NCI-H526 (cell line): ENCODE data around the gene CLIC1.

Experiments
- DNase-seq, 2 experiments: peaks; one replicate each; lab custom pipeline; 2025; lab: John Stamatoyannopoulos, UW

CLIC1 gene

DNA sequence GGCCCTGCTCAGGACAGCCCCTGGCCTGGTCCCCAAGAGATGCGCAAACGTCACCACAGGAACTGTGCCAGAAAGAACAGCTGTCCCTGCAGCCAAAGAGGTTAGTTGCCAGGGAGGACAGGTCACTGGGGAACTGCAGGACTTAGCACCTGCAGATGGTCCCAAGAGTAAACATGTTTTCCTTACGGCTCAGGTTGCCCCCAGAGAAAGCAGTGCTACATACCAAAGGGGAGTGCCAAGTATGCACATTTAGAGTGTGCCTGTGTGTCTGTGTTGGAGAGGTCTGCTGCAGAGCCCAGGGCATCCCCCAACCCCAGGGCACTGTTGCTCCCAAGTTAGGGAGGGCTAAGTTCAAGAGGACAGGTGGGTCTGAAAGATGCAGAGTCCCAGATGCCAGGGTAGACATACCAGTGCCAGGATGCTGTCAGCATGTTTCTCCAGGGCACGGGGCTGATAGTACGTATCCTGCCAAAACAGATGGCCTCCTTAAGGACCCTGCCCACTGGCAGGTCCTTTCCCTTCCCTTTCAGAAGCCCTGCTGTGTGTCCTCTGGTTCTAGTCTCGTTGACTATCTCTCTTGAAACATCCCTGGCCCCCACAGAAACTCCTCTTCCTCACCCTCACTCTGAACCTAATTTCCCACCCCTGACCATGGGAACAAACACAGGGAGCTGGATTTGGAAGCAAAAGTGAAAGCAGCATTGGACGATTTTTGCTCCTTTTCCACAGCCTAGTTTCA is 34.5 kb downstream of the CLIC1 start:
- DNase-seq: no peak

DNA sequence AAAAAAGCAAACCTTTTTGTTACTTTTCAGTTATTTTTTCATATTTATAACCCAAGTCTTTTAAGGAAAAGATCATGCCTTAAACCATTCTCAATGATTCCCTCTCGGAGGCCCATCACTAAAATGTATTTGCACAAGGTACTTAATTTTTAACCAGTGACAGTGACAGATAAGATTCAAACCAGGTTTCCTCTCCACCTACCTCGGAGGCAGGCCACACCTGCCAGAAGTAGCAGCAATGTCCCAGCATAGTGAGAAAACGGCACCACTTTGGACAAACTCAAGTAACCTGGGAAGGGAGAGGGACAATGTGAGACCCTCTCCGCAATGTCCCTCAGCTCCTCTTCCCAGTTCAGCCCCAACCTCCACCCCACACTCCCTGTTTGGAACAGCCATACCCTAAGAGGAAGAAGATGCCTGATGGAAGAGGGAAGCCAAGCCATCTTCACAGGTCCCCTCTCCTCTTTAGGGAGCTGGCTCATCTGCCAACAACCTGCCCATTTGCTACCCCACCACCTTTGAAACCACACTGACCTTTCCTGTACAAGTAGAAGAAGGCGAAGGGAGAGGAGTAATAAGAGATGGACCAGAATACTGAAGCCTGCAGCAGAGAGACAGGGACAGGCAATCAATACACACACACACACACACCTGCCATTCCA is 35.5 kb downstream of the CLIC1 start:
- DNase-seq: no peak

DNA sequence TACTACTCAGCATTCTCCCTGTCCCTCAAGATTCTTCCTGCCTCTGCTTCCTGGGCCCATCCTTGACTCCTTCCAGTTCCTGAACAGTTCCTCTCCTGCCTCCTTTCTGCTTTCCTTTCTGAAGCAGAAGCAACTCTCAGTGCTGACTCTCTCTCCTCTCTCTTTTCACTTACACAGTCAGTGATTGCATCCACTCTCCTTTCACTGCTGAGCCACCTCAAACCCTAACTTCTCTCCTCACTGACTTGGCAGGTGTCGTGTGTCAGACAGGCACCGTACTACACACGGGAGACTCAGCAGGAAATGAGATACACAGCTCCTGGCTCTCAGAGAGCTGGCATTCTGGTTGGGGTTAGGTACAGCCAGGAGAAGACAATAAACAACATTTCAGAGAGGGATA is 38.8 kb downstream of the CLIC1 start:
- no peak for DNase-seq

DNA sequence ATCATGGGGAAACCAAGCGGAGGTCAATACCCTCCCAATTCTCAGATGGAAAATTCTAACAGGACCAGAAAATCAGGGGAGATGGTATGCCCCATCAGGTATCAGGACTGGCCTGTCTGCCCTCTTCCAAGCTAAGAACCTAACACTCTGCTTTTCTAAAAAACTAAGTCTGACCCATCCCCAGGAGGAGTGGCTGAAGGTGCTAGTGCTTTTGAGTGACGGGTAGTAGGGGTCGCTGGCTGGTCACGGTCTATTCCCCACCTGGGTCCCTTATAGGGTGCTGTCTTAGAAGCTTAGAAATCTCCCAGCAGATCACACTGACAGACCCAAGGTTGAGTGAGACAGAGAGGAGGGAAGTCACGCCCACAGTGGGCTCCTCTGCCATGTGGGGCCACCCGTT is 42.8 kb downstream of the CLIC1 start:
- DNase-seq: no peak

DNA sequence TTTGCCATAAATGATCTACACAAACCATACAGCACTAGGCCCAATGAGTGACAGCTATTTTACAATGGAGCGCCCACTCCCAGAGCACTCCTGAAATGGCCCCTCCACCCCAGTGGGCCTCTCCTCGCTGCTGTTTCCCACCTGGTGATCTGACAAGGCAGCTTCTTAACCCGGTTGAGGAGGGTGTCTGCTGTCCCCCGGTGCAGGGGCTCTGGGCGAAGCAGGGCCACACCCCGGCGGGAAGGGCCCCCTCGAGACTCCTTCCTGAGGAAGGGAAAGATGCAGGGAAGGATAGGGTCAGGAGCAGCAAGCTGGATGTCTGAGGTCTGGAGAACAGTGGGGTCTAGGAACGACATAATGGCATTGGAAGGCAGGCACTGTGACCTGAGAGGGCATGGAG is 43.4 kb downstream of the CLIC1 start:
- no peak for DNase-seq

DNA sequence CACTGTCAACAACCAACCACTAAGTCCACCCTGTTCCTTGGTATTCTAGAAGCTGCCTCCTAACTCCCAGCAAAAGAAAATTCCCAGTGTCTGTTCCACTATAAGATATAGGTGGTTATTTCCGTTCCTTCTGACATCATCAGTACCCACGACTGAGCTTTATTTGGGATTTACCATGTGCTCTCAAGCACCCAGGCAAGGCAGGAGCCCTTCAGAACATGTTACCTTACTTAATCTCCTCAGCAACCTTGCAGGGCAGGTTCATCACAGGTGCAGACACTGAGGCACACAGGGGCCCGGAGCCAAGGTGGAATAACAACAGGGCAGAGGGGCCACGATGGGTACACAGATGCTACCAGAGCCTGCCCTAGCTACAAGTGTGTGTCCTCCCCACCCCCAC is 44.0 kb downstream of the CLIC1 start:
- DNase-seq: no peak

DNA sequence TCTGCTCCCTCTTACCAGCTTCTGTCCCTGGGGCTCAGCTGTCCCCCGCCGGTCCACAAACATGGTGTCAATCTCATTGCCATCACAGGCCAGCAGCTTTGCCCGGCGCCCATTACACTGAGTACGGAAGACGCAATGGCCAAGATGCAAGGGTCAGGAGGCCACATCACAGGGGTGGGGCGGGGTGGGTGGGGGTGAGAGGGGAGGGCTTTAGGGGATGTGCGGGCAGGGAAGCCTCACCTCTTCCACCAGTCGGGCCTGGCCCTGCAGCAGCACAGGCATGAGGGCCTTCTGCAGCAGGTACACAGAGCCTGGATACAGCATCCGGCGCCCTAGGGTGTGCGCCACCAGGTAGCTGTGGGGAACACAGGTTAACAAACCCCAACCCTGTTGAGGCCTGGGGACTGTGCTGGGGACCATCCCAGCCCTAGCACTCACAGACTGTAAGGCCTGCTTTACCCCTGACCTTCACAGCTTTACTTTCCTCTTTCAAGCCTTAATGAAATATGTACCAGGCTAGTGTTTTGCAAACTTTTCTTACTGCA is 44.7 kb downstream of the CLIC1 start:
- no peak for DNase-seq

DNA sequence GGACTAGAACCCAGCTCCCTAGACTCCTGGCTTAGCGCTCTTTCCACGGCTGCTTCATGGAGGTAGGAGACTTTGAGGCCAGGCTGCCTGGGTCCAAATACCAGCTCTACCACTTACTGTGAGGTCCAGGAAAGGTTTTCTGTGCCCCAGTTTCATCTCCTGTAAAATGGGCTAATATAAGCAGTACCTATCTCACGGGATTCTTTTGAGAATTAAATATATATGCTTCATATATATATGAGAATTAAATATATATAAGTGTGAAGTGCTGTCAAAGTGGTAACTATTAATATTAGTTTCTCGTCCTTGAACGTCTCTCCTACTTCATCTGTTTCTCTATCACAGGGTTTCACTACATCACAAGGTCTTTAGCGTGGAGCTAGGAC is 45.3 kb downstream of the CLIC1 start:
- no peak for DNase-seq

DNA sequence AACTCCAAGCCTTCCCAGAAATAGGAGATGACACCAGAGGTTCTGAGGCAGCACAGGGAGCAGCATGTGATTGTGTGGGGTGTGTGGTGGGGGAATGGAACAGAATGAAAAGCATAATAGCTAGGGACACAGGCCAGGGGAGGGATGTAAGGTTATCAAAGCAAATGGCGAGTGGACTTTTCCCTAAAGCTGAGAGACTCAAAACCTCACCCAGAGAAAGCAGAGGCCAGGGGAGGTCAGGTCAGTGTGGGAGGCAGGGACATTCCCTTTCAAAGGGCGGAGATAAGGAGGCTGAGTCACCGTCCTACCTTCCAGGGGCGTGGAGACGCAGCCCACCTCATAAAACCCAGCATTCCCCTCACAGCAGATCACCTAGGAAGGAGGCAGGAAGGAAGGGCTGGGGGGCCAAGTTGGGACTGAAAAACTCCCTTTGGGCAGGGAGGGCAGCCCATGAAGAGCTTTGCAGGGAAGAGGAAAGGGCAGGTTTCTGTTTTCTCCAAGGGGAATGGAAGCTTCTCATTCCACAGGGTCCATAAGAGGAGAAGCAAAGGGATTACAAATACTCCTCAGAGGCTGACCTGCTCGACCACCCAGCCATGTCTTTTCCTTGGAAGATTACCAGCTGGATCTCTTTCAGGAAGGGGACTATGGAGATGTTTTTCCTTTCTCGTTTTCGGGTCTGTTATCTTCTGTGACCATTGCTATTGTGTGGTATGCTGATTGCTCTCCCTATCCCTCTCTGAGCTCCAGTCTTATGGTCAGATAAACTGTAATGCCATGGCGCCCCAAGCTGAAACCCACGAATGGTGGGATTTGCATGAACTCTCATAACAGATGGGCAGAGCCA is 45.9 kb downstream of the CLIC1 start:
- no peak for DNase-seq

DNA sequence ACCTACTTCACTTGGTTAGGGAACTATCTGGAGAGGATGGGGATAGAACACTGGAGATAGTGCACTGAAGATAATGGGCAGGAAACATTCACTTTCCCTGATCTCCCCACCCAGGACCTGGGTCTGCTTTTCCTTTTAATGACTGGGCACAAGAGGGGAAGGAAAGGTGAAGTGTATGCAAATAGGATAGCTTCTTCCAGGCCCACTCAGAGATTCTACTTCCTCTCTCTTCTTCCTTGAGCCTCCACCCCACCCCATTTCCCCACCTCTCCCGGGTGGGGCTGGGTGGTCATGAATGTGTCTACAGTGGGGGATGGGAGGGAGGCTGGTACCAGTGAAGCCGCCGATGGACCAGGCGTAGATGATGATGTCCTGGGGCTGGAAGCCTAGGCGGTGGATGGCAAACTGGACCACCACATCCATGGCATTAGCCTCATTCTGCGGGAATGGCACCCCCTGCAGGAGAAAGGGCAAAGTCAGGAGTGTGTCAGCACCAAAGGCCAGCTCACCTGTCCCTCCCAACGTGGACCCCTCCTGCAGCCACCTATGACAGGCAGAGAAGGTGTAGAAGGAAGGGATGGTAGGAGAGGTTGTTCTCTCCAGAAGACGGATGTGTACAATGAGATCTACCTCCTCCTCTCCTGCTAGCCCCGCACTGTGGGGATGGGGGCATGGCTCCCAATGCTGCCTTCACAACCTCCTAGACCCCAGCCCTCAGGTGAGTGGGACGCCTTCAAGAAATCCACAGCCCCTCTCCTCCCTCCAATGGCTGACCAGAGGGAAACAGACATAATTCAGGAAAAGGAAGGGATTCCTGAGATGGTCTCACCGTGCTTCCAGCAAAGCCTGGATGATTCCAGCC is 46.9 kb downstream of the CLIC1 start:
- peak in 1 of 2 experiments; percentile 16 for DNase-seq

DNA sequence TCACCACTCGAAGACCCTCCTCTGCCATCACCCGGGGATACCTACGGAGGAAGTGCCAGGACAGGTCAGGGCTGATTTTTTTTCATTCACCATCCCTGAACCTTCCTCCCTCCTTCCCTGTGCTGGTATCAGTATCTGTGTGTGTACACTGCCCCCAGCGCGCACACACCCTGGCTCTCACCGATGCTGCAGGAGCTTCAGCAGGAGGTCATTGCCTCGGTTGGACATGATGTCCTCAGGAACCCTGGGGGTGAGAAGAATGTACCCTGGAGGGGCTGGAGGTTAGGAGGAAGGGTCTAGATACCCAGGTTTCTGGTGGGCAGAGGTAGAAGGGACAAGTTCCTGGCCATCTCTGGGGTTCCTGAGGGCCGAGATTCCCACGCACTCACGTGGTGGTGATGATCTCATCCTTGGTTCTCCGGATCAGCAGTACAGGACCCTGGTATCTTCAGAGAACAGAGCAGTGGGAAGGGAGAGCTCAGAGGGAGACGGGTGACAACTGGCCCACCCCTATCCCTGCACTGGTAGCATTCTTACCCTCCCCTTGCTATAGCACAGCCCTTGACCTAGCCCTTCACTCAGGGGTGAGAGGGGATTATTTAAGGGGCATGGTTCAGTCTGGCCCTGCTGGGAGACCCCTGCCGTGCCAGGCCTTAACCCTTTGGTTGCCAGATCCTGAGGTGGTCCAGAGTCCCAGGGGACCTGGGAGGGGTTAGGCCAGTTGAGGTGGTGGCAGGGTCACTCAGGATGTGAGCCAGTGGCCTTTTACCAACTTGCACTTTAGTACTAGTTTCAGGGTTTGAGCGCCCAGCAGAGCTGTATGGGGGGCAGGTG is 48.3 kb downstream of the CLIC1 start:
- DNase-seq: no peak

DNA sequence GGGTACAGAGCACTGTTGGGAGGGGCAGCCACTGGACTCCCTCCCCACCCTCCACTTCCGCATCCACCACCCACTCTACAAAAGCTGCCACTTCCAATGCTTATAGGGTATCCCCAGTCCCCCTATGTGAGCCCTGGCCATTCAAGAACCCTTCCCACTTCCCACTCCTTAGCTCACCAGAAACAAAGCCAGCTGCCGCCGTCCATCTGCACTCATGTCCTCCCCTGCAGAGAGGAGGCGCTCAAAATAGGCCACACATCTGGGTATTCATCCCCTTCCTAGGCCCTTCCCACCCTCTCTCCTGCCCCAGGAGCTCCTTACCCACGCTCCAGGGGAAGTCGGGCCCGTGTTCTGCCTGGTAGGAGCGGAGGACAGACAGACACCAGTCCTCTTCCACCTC is 49.0 kb downstream of the CLIC1 start:
- DNase-seq: no peak

DNA sequence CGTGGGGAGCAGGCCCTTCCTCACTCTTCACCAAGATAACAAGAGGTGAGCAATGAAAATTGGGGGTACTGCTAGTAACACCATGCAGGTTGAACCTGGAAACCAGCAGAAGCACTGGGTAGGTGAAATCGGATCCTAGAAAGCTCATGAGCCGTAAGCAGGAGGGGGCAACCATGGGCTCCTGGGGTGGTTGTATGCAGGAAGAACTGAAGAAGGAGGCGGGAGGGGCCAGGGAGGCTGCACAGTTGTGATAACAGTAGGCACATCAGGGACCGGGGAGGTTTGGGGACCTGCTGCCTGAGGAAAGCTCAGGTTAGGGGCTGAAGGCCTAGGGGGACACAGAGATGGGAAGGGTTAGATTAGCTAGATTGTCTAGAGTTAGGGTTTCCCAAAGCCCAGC is 49.8 kb downstream of the CLIC1 start:
- DNase-seq: no peak

DNA sequence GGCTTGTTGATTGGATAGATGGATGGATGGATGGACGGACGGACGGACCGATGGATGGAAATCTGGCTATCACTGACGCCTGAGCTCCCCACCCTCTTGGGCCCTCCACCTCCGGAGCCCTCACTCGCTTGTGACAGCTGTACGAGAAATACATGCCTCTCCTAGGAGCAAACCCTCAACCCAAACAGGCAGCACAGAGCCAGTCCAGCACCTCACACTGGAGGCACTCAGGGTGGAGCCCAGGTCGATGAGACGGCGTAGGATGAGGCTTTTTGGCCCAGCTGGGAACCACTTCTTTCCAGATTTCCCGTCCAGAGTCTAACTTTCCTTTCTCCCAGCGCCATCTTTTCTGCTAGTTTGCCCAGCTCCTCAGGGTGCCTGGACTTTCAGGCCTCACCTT is 52.7 kb downstream of the CLIC1 start:
- DNase-seq: no peak

DNA sequence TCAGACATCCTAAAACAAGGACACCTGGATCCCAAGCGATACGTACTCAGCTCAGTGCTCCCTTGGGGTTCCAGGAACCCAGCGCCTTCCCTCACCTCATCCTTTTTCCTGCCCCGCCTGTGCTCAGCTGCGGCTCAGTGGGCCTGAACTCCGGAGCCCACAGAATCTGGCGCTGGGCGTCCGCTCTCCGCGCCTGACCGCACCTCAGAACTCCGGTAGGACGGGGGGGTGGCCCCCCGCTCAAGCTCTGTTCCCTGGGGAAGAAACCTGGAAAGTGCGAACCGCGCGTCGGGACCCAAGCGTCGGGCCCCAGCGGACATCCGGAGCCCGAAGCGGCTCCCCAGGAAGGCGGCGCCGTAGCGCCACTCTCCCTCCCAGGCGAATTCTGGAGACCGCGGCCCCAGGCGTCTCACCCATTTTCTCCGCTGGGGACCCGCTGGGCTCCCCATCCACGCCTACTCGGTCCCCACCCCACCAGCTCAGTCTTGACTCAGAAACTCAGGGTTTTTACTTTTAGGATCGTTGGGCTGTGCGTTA is 55.1 kb downstream of the CLIC1 start:
- peak in 1 of 2 experiments; percentile 77 for DNase-seq
